ENCODE measurements around the gene ARPC1B.

DNA sequence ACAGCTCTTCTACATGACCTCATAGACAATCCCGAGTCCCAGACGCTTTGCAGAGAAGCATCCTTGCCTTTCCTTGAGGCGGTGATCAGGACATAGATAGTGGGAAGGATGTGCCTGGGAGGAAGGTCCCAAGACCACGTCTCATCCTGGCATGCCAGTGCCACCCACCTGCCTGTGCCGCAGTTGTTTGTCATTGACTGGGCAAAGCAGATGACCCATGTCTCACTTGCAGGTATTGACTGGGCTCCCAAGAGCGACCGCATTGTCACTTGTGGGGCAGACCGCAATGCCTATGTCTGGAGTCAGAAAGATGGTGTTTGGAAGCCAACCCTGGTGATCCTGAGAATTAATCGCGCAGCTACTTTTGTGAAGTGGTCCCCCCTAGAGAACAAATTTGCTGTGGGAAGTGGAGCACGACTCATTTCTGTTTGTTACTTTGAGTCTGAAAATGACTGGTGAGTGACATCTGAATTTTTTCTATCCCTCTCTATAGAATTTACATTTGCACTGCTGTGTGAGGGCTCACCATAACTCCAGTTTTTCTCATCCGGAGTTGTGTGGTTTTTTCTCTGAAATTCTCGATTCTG lies 30.4 kb upstream of the ARPC1B start:
- TF ChIP-seq, protein P1, sequence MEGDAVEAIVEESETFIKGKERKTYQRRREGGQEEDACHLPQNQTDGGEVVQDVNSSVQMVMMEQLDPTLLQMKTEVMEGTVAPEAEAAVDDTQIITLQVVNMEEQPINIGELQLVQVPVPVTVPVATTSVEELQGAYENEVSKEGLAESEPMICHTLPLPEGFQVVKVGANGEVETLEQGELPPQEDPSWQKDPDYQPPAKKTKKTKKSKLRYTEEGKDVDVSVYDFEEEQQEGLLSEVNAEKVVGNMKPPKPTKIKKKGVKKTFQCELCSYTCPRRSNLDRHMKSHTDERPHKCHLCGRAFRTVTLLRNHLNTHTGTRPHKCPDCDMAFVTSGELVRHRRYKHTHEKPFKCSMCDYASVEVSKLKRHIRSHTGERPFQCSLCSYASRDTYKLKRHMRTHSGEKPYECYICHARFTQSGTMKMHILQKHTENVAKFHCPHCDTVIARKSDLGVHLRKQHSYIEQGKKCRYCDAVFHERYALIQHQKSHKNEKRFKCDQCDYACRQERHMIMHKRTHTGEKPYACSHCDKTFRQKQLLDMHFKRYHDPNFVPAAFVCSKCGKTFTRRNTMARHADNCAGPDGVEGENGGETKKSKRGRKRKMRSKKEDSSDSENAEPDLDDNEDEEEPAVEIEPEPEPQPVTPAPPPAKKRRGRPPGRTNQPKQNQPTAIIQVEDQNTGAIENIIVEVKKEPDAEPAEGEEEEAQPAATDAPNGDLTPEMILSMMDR (IDR thresholded peaks at IDR 0.05; ENCODE audit: low read depth, low read length, missing input control), result no peak
- TF ChIP-seq YY1 (IDR thresholded peaks at IDR 0.05), result no peak
- TF ChIP-seq, protein P2, sequence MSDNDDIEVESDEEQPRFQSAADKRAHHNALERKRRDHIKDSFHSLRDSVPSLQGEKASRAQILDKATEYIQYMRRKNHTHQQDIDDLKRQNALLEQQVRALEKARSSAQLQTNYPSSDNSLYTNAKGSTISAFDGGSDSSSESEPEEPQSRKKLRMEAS (IDR thresholded peaks at IDR 0.05), result no peak
- TF ChIP-seq RAD21 (IDR thresholded peaks at IDR 0.05), result no peak
- TF ChIP-seq, protein P3, sequence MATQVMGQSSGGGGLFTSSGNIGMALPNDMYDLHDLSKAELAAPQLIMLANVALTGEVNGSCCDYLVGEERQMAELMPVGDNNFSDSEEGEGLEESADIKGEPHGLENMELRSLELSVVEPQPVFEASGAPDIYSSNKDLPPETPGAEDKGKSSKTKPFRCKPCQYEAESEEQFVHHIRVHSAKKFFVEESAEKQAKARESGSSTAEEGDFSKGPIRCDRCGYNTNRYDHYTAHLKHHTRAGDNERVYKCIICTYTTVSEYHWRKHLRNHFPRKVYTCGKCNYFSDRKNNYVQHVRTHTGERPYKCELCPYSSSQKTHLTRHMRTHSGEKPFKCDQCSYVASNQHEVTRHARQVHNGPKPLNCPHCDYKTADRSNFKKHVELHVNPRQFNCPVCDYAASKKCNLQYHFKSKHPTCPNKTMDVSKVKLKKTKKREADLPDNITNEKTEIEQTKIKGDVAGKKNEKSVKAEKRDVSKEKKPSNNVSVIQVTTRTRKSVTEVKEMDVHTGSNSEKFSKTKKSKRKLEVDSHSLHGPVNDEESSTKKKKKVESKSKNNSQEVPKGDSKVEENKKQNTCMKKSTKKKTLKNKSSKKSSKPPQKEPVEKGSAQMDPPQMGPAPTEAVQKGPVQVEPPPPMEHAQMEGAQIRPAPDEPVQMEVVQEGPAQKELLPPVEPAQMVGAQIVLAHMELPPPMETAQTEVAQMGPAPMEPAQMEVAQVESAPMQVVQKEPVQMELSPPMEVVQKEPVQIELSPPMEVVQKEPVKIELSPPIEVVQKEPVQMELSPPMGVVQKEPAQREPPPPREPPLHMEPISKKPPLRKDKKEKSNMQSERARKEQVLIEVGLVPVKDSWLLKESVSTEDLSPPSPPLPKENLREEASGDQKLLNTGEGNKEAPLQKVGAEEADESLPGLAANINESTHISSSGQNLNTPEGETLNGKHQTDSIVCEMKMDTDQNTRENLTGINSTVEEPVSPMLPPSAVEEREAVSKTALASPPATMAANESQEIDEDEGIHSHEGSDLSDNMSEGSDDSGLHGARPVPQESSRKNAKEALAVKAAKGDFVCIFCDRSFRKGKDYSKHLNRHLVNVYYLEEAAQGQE (IDR thresholded peaks at IDR 0.05), result no peak

All from liver (tissue), 3 donors.